Karpas-422 (cell line): ENCODE results near the gene TRPT1. TPM values are rescaled to one million over a fixed set of nuclear protein-coding genes. Genes with fewer than 3 reads are reported as not detected.

Experiments
- DNase-seq: peaks from one replicate; pipeline ENCODE4 v3.0.0-alpha.2; 2015
- H2AFZ ChIP-seq: fragments of 200-600 bp; sonication (generic); 2 replicates; pipeline ENCODE4 v1.6.1; 2014; ENCODE audit warnings: antibody characterized with exemption, low read length, mixed read lengths
- H3K27ac ChIP-seq: fragments of 200-600 bp; sonication (generic); 2 replicates; pipeline ENCODE4 v1.5.1; 2014; ENCODE audit warnings: mild to moderate bottlenecking, low read length, moderate library complexity
- H3K27me3 ChIP-seq: fragments of 200-600 bp; sonication (generic); 2 replicates; pipeline ENCODE4 v1.6.1; 2014; ENCODE audit warnings: low read length, mixed read lengths
- H3K36me3 ChIP-seq: fragments of 200-600 bp; sonication (generic); 2 replicates; pipeline ENCODE4 v1.6.1; 2014; ENCODE audit warnings: low read length, mixed read lengths; ENCODE audit not compliant: insufficient read depth
- H3K4me1 ChIP-seq: fragments of 200-600 bp; sonication (generic); 2 replicates; pipeline ENCODE4 v1.6.1; 2014; ENCODE audit warnings: mild to moderate bottlenecking, low read length, mixed read lengths
- H3K4me2 ChIP-seq: fragments of 200-600 bp; sonication (generic); 2 replicates; pipeline ENCODE4 v1.6.1; 2014; ENCODE audit warnings: low read length, low read depth, mild to moderate bottlenecking; ENCODE audit not compliant: poor library complexity, severe bottlenecking
- H3K4me3 ChIP-seq: fragments of 200-600 bp; sonication (generic); 2 replicates; pipeline ENCODE4 v1.5.1; 2014; ENCODE audit warnings: mild to moderate bottlenecking, antibody characterized with exemption, low read length, mixed read lengths
- H3K79me2 ChIP-seq: fragments of 200-600 bp; sonication (generic); 2 replicates; pipeline ENCODE4 v1.6.1; 2014; ENCODE audit warnings: mild to moderate bottlenecking, low read length, mixed read lengths
- H3K9ac ChIP-seq: fragments of 200-600 bp; sonication (generic); 2 replicates; pipeline ENCODE4 v1.6.0; 2014; ENCODE audit warnings: low read length
- H3K9me2 ChIP-seq: fragments of 200-600 bp; sonication (generic), shearing (Covaris generic); replicated peaks from 2 replicates; pipeline ENCODE4 v1.6.0; 2014; ENCODE audit warnings: mild to moderate bottlenecking, low read length, moderate library complexity; ENCODE audit not compliant: insufficient read depth
- H3K9me3 ChIP-seq: fragments of 300-700, 200-600 bp; sonication (generic); 2 replicates; pipeline ENCODE4 v1.6.1; 2014; ENCODE audit warnings: low read length, mixed read lengths
- H4K20me1 ChIP-seq: fragments of 200-600 bp; sonication (generic); 2 replicates; pipeline ENCODE4 v1.6.1; 2014; ENCODE audit warnings: mild to moderate bottlenecking, antibody characterized with exemption, low read length, low read depth; ENCODE audit not compliant: insufficient read depth
- total RNA-seq: library from RNA; depleted of rRNA; stranded (reverse); fragments of >200 nt; shearing (Covaris generic); gene quantifications from 2 replicates; pipeline ENCODE4 v1.2.3, GENCODE V29; 2014; ENCODE audit warnings: low replicate concordance; rRNA removed

Gene TRPT1
- total RNA-seq, 1 experiment from 2014 or later = 90.4 TPM

DNA sequence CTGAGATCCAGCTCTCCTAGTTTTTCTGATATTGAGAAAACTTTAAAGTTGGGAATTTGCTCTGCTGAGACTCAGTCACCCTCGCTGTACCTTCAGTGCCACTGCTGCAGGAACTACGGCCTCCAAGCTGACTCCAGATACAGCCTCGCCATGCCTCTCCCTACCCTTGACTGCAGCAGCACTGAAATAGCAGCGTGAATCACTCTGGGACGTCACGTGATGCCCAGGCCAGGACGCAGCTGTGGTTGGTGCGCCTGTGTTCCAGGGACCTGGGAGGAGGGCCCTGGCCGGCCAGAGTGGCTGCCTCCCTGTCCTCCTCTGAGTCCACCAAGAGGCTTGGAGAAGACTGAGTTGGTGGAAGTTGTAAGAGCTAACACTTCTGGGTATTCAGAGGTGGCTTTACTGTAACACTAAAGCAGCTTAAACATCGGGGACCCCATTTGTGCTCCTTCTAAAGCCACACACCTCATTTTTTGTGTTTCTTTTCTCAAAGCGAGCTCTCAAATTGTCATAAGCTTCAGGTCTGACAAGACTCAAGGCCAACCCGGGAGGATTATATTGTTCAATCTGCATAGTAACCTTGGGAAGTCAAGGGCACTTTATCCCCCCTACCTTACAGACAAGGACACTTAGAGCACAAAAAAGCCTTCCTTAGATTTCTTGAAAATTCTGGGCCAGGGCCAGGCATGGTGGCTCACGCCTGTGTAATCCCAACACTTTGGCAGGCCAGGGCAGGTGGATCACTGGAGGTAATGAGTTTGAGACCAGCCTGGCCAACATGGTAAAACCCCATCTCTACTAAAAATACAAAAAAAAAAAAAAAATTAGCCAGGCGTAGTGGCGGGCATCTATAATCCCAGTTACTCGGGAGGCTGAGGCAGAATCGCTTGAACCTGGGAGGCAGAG, 44.2 kb downstream of the TRPT1 start:
- peak overlapping the region; percentile 50 for H3K9ac ChIP-seq
- no peaks in the 10 kb centered on the region for H3K27me3 ChIP-seq
- H3K9me3 ChIP-seq = peaks cover 5% of the 10 kb centered on the region; the same call in 1 of the 2 replicates
- H3K4me1 ChIP-seq = peaks cover 36% of the 10 kb centered on the region
- H3K4me3 ChIP-seq = peak overlapping the region; percentile 15; the same call in 1 of the 2 replicates
- peaks cover 20% of the 10 kb centered on the region for H3K79me2 ChIP-seq
- H3K36me3 ChIP-seq = peaks cover 8% of the 10 kb centered on the region; the same call in 1 of the 2 replicates
- H3K4me2 ChIP-seq = peak overlapping the region; percentile 59
- H3K9me2 ChIP-seq = no peaks in the 10 kb centered on the region
- H2AFZ ChIP-seq = peak overlapping the region; percentile 6; the same call in 1 of the 2 replicates
- H3K27ac ChIP-seq = peak overlapping the region; percentile 20
- no peaks in the 10 kb centered on the region for H4K20me1 ChIP-seq
- peak; percentile 86 for DNase-seq

- Histone ChIP-seq H3K4me3 (no peak overlapping the region), H3K79me2 (peaks cover 20% of the 10 kb centered on the region), H3K9me3 (peaks cover 5% of the 10 kb centered on the region; the same call in 1 of the 2 replicates), H3K27ac (no peak overlapping the region), H3K36me3 (peaks cover 8% of the 10 kb centered on the region; the same call in 1 of the 2 replicates), H2AFZ (no peak overlapping the region), H3K4me1 (peaks cover 36% of the 10 kb centered on the region), H4K20me1 (no peaks in the 10 kb centered on the region), H3K4me2 (peak overlapping the region; percentile 59), H3K9ac (no peak overlapping the region), H3K27me3 (no peaks in the 10 kb centered on the region), H3K9me2 (no peaks in the 10 kb centered on the region)
- no peak for DNase-seq
Observed at GRCh38 chr11:64180891-64181290, 45.1 kb downstream of the TRPT1 start.

DNA sequence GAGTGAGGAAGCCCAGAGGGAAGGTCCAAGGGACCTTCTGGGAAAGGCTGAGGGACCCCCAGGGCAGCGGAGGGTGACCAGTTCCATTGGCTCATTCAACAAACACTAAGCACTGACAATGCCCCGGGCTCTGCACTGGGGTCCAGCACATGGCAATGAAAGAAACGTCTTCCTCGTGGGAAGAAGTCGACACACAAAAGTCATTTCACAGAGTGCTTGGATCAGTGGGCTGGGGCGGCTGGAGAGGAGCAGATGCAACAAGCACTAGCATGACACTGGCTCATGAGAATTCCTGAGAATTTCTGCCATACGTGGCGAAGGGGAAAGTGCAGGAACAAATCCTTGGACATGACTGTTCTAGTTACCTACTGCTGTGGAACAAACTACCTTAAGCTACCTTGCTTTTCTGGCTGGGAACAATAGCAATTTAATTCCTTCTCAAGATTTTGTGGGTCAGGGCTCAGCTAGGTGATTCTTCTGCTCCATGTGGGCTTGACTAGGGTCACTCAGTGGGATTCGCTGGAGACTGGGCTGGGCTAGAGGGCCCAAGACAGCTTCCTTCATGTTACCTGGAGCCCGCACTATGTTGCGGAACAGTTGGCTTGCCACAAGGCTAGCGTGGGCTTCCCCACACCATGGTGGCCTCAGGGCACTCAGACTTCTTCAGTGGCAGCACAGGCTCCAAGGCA, 46.9 kb downstream of the TRPT1 start:
- Histone ChIP-seq H3K4me3 (no peak overlapping the region), H3K4me2 (no peak overlapping the region), H3K9ac (no peak overlapping the region), H3K27me3 (no peaks in the 10 kb centered on the region), H3K4me1 (peaks cover 28% of the 10 kb centered on the region), H3K27ac (no peak overlapping the region), H2AFZ (no peak overlapping the region), H3K36me3 (peaks cover 8% of the 10 kb centered on the region; the same call in 1 of the 2 replicates), H3K9me2 (no peaks in the 10 kb centered on the region), H3K9me3 (peaks cover 5% of the 10 kb centered on the region; the same call in 1 of the 2 replicates), H4K20me1 (no peaks in the 10 kb centered on the region), H3K79me2 (peaks cover 7% of the 10 kb centered on the region; the same call in 1 of the 2 replicates)
- DNase-seq = no peak

GRCh38 chr11:64178203-64178602, 47.8 kb downstream of the TRPT1 start:
- Histone ChIP-seq H2AFZ (no peak overlapping the region), H3K9me3 (peaks cover 10% of the 10 kb centered on the region), H3K4me1 (peaks cover 19% of the 10 kb centered on the region), H4K20me1 (no peaks in the 10 kb centered on the region), H3K27me3 (no peaks in the 10 kb centered on the region), H3K9me2 (no peaks in the 10 kb centered on the region), H3K4me3 (no peak overlapping the region), H3K4me2 (no peak overlapping the region), H3K36me3 (peaks cover 8% of the 10 kb centered on the region; the same call in 1 of the 2 replicates), H3K9ac (no peak overlapping the region), H3K27ac (no peak overlapping the region), H3K79me2 (no peaks in the 10 kb centered on the region)
- DNase-seq = no peak

DNA sequence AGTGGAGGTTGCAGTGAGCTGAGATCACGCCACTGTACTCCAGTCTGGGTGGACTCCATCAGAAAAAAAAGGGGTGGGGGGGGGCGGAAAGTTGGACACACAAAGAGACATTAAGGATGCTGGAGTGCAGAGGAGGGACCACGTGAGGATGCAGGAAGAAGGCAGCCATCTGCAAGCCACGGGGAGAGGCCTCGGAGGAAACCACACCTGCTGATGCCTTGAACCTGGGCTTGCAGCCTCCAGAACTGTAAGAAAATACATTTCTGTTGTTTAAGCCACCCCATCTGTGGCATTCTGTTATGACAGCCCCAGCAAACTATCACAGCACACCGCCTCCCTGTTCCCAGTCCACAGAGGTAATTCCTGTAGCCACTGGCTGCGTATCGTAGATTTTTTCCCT, 49.2 kb downstream of the TRPT1 start:
- Histone ChIP-seq H3K9me3 (peaks cover 10% of the 10 kb centered on the region), H3K9ac (no peak overlapping the region), H2AFZ (no peak overlapping the region), H3K4me1 (peaks cover 10% of the 10 kb centered on the region), H3K36me3 (peaks cover 8% of the 10 kb centered on the region; the same call in 1 of the 2 replicates), H3K27me3 (no peaks in the 10 kb centered on the region), H3K27ac (no peak overlapping the region), H4K20me1 (no peaks in the 10 kb centered on the region), H3K4me2 (no peak overlapping the region), H3K9me2 (no peaks in the 10 kb centered on the region), H3K4me3 (no peak overlapping the region), H3K79me2 (no peaks in the 10 kb centered on the region)
- DNase-seq = no peak

Other genes with a start within 250 kb of the TRPT1 start
- 41.6 and 61.7 TPM in 2 replicates for gene OTUB1, start 239.7 kb downstream of the TRPT1 start, total RNA-seq
- gene FLRT1, start 190.3 kb downstream of the TRPT1 start, total RNA-seq = not detected in 2 replicates
- gene MACROD1, start 60.1 kb downstream of the TRPT1 start, total RNA-seq = 5.4 TPM in 1 of 2 replicates, not detected in the other
- gene STIP1, start 40.0 kb downstream of the TRPT1 start, total RNA-seq = 101 and 199 TPM in 2 replicates
- gene FERMT3, start 19.5 kb downstream of the TRPT1 start, total RNA-seq = 72.7 and 141 TPM in 2 replicates
- gene NUDT22, start 88 bp upstream of the TRPT1 start, total RNA-seq = 70.0 and 114 TPM in 2 replicates
- gene DNAJC4, start 4.4 kb upstream of the TRPT1 start, total RNA-seq = 32.0 and 51.0 TPM in 2 replicates
- 43.4 and 67.9 TPM in 2 replicates for gene VEGFB, start 8.4 kb upstream of the TRPT1 start, total RNA-seq
- 27.8 and 73.4 TPM in 2 replicates for gene FKBP2, start 14.9 kb upstream of the TRPT1 start, total RNA-seq
- 111 and 256 TPM in 2 replicates for gene PPP1R14B, start 20.8 kb upstream of the TRPT1 start, total RNA-seq
- gene PLCB3, start 25.3 kb upstream of the TRPT1 start, total RNA-seq = 5.7 and 12.7 TPM in 2 replicates
- gene BAD, start 58.5 kb upstream of the TRPT1 start, total RNA-seq = 45.3 and 94.6 TPM in 2 replicates
- gene GPR137, start 59.7 kb upstream of the TRPT1 start, total RNA-seq = 10.8 and 14.2 TPM in 2 replicates
- gene KCNK4, start 65.1 kb upstream of the TRPT1 start, total RNA-seq = not detected in 2 replicates
- not detected in 2 replicates for gene CATSPERZ, start 74.2 kb upstream of the TRPT1 start, total RNA-seq
- 16.0 and 33.9 TPM in 2 replicates for gene ESRRA, start 79.3 kb upstream of the TRPT1 start, total RNA-seq
- 363 and 557 TPM in 2 replicates for gene TRMT112, start 91.4 kb upstream of the TRPT1 start, total RNA-seq
- gene PRDX5, start 91.9 kb upstream of the TRPT1 start, total RNA-seq = 205 and 428 TPM in 2 replicates
- 34.9 and 88.2 TPM in 2 replicates for gene CCDC88B, start 114.0 kb upstream of the TRPT1 start, total RNA-seq
- gene RPS6KA4, start 133.0 kb upstream of the TRPT1 start, total RNA-seq = 17.1 and 38.4 TPM in 2 replicates